CD4-positive, alpha-beta T cell (primary cell): ENCODE results near the gene RPL32. TPM values are rescaled to one million over a fixed set of nuclear protein-coding genes. Genes with fewer than 3 reads are reported as not detected.

ENCODE experiments used
- ATAC-seq: fragments of 200-7000 bp; cut with Tn5 transposase; one replicate; pipeline ENCODE4 v1.10.0; 2022; ENCODE audit warnings: mild to moderate bottlenecking; ENCODE audit not compliant: poor library complexity
- CTCF ChIA-PET: fragments of 350-600 bp; sonication (Branson Sonifier 250); formaldehyde crosslinking; loops from one replicate; lab custom pipeline; 2021; ENCODE audit warnings: antibody characterized with exemption, inconsistent platforms; lab: Charles Lee
- POLR2A ChIA-PET: fragments of 350-600 bp; sonication (Branson Sonifier 250); formaldehyde crosslinking; loops from one replicate; lab custom pipeline; 2021; ENCODE audit warnings: antibody characterized with exemption, inconsistent platforms; lab: Charles Lee
- DNase-seq, 14 experiments: peaks; one replicate each; pipeline ENCODE4 v3.0.0-alpha.2; 2013 to 2020; ENCODE audit warnings: mixed read lengths in 2 of 14
- H3K27ac ChIP-seq, 2 donors: one replicate each; pipeline versions ENCODE4 v1.5.1 to v1.7.0; 2013; ENCODE audit warnings: low read length in 2 of 2, low read depth in 1 of 2, mild to moderate bottlenecking in 1 of 2
- H3K27me3 ChIP-seq, 2 experiments: 1 replicate in 1 of 2; 2 replicates in 1 of 2; pipeline versions ENCODE4 v1.6.1 to v1.7.0; 2013; ENCODE audit warnings: low read length in 2 of 2, control low read depth in 1 of 2, mild to moderate bottlenecking in 1 of 2, moderate library complexity in 1 of 2; ENCODE audit not compliant: insufficient read depth in 2 of 2, control insufficient read depth in 1 of 2
- H3K36me3 ChIP-seq: one replicate; pipeline ENCODE4 v1.6.1; 2013; ENCODE audit warnings: low read length, control low read depth; ENCODE audit not compliant: insufficient read depth
- H3K4me1 ChIP-seq: one replicate; pipeline ENCODE4 v1.6.1; 2013; ENCODE audit warnings: low read length, control low read depth; ENCODE audit not compliant: insufficient read depth
- H3K4me3 ChIP-seq: one replicate; pipeline ENCODE4 v1.5.1; 2013; ENCODE audit warnings: mild to moderate bottlenecking, low read length, moderate library complexity
- H3K9me3 ChIP-seq, 2 experiments: 1 replicate in 1 of 2; 2 replicates in 1 of 2; pipeline versions ENCODE4 v1.6.1 to v1.7.0; 2013; ENCODE audit warnings: low read length in 2 of 2, mild to moderate bottlenecking in 2 of 2, control low read depth in 1 of 2, moderate library complexity in 1 of 2; ENCODE audit not compliant: control insufficient read depth in 1 of 2, insufficient read depth in 1 of 2
- H3K27ac Mint-ChIP-seq: one replicate; pipeline ENCODE4 v1.8.0; 2020; ENCODE audit warnings: mixed read lengths
- H3K27me3 Mint-ChIP-seq: one replicate; pipeline ENCODE4 v1.8.0; 2021; ENCODE audit warnings: mixed read lengths
- H3K36me3 Mint-ChIP-seq: one replicate; pipeline ENCODE4 v1.8.0; 2021; ENCODE audit warnings: low read depth, mixed read lengths
- H3K4me1 Mint-ChIP-seq: one replicate; pipeline ENCODE4 v1.8.0; 2021; ENCODE audit warnings: low read depth, mixed read lengths
- H3K4me3 Mint-ChIP-seq: one replicate; pipeline ENCODE4 v1.8.0; 2020; ENCODE audit warnings: mild to moderate bottlenecking, mixed read lengths
- H3K9me3 Mint-ChIP-seq: one replicate; pipeline ENCODE4 v1.8.0; 2020; ENCODE audit warnings: mixed read lengths
- intact Hi-C, 2 experiments: fragments of 100-400 bp; cut with DNase I in 1 of 2; cut with micrococcal nuclease in 1 of 2; formaldehyde crosslinking; loops; one replicate each; pipeline versions ENCODE4 v1.15.1 to v1.9.0; 2023 to 2025; cut with DNase I, micrococcal nuclease
- total RNA-seq, 174 experiments: library from RNA in 2 of 174; stranded (reverse) in 2 of 174; gene quantifications; one replicate each; pipeline ENCODE4 v1.2.3 and lab custom pipeline; 2021 to 2026
- TF ChIP-seq, protein P1 (sequence below): fragments of 200-600 bp; IDR thresholded peaks from one replicate; pipeline ENCODE4 v1.8.0; 2022; ENCODE audit warnings: antibody characterized with exemption, mild to moderate bottlenecking

The RPL32 gene
- total RNA-seq, 2 experiments from 2014 or later = 4,308 to 4,667 TPM

DNA sequence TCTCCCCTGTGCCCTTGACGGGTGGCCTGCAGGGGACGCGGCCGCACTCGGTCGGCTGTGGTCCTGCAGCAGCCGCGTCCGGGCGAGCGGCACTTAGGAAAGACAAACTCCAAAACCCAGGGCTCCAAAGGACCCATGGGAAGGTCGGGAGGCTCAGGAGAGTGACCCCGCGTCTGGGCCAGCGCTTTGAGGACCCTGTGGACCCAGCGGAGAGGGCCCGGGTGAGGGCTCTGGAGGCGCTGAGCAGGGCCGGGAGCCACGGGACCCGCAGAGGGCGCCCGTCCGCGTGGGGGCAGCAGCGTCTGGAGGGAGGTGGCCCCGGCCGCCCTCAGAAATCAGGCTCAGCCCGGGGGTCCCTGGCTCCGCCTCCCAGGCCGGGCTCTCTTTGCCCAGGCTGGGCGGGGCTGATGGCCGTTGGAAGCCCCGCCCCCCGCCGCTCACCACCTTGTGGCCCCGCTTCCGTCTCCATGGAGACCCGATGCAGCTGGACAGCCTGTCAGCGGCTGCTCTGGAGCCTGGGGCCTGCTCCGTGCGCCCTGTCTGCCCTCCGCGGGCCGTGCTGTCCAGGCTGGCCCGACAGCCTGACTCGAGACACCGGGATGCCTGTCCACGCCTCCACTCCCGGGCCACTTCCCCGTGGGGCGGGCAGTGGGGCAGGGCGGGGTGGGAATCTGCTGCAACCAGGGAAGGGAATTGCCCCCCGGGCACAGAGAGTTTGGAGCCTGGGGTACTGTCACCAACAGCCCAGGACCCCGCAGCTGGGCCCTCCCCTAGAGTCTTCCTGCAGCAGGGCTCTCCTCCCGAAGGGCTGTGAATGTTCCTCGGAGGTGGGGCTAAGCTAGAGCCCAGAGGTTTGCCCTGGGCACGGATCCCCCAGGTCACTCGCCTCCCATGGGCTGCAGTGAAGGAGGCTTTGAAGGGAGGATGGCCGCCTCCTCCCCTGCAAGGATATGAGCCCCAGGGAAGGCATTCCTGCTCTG lies 34.8 kb upstream of the RPL32 start:
- Histone ChIP-seq H3K9me3 (no peaks in the 10 kb centered on the region), H3K36me3 (no peaks in the 10 kb centered on the region), H3K27ac (no peak overlapping the region), H3K27me3 (peaks cover 9 to 10% of the 10 kb centered on the region in 2 experiments), H3K4me1 (peaks cover 10% of the 10 kb centered on the region), H3K4me3 (no peak overlapping the region)
- ChIA-PET CTCF (no interaction called here), POLR2A (no interaction called here)
- intact Hi-C loops = no loop called here
- ATAC-seq = peak; percentile 44
- Mint-ChIP-seq H3K4me3 (no peak overlapping the region), H3K9me3 (no peaks in the 10 kb centered on the region), H3K27me3 (peaks cover 27% of the 10 kb centered on the region), H3K36me3 (no peaks in the 10 kb centered on the region), H3K4me1 (no peaks in the 10 kb centered on the region), H3K27ac (no peak overlapping the region)
- TF ChIP-seq, protein P1, sequence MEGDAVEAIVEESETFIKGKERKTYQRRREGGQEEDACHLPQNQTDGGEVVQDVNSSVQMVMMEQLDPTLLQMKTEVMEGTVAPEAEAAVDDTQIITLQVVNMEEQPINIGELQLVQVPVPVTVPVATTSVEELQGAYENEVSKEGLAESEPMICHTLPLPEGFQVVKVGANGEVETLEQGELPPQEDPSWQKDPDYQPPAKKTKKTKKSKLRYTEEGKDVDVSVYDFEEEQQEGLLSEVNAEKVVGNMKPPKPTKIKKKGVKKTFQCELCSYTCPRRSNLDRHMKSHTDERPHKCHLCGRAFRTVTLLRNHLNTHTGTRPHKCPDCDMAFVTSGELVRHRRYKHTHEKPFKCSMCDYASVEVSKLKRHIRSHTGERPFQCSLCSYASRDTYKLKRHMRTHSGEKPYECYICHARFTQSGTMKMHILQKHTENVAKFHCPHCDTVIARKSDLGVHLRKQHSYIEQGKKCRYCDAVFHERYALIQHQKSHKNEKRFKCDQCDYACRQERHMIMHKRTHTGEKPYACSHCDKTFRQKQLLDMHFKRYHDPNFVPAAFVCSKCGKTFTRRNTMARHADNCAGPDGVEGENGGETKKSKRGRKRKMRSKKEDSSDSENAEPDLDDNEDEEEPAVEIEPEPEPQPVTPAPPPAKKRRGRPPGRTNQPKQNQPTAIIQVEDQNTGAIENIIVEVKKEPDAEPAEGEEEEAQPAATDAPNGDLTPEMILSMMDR = no peak
- DNase-seq = peak in 4 of 14 experiments; percentile 14 to 43 (median 18)

DNA sequence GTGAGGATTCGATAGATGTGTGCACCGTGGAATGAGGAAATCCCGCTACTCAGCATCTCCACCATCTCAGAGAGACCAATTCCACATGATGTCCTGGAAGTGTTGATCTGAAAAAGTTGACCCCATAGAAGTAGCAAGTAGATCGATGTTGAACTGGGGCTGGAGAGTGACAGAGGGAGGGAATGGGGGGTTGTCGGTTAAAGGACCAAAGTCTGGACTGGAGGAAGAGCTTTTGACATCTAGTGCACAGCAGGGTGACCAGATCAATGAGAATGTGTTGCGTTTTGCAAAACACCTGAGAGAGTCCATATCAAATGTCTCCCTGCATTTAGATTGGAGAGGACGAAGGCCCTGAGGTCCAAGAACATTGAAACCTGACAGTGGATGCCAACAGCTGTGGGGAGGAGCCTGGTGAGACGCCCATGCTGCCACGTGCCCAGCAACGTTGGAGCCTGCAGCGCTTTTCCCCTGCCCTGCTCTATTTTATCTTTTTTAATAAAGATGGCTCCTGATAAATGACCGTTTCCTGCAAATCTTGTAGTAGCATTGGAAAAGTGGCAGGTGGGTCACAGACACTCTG lies 30.1 kb upstream of the RPL32 start:
- Histone ChIP-seq H3K4me3 (no peak overlapping the region), H3K9me3 (peaks cover 0 to 4% of the 10 kb centered on the region in 2 experiments), H3K4me1 (peaks cover 36% of the 10 kb centered on the region), H3K36me3 (no peaks in the 10 kb centered on the region), H3K27me3 (peaks cover 19 to 24% of the 10 kb centered on the region in 2 experiments), H3K27ac (no peak overlapping the region)
- no peak overlapping the region for H3K27ac Mint-ChIP-seq
- H3K27me3 Mint-ChIP-seq = peaks cover 57% of the 10 kb centered on the region
- peaks cover 14% of the 10 kb centered on the region for H3K4me1 Mint-ChIP-seq
- intact Hi-C loops = no loop called here
- ATAC-seq = no peak
- ChIA-PET POLR2A (interaction anchor here (0.6 kb wide), 1 partner anchor 151 kb away, joined by 3 read pairs; no protein-coding TSS in a partner anchor), CTCF (interaction anchor here (1.5 kb wide), 1 partner anchor 30 kb away, joined by 4 read pairs; the partner anchor contains the start of gene RPL32)
- H3K9me3 Mint-ChIP-seq = no peaks in the 10 kb centered on the region
- DNase-seq = no peak
- H3K4me3 Mint-ChIP-seq = no peak overlapping the region
- TF ChIP-seq, protein P1 = no peak
- H3K36me3 Mint-ChIP-seq = no peaks in the 10 kb centered on the region

DNA sequence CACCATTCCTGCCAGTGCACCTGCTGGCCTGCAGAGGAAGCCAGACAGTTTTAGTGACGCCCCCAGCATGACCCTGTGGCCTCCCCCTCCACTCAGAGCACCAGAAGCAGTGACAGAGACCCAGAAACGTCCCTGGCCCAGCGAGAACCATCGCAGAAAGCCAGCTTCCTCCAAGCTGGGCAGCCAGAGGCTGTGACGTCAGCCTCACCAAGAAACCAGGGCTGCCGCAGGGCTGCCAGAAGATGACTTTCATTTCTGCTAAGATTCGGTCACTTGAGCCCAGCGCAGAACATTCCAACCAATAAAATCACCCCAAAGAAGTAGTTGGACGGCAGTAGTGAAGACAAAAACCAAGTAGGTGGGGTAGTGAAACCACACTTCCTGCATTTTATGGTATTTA lies 29.6 kb upstream of the RPL32 start:
- H3K27me3 Mint-ChIP-seq = peaks cover 57% of the 10 kb centered on the region
- ChIA-PET CTCF (interaction anchor here (1.5 kb wide), 1 partner anchor 29 kb away, joined by 4 read pairs; the partner anchor contains the start of gene RPL32), POLR2A (interaction anchor here (0.6 to 0.7 kb wide), 2 partner anchors 109 to 150 kb away, joined by 3 read pairs; no protein-coding TSS in a partner anchor)
- H3K36me3 Mint-ChIP-seq = no peaks in the 10 kb centered on the region
- ATAC-seq = no peak
- DNase-seq = peak in 4 of 14 experiments; percentile 27 to 67 (median 60)
- Histone ChIP-seq H3K9me3 (peaks cover 0 to 5% of the 10 kb centered on the region in 2 experiments), H3K27me3 (peaks cover 19 to 24% of the 10 kb centered on the region in 2 experiments), H3K4me1 (peaks cover 30% of the 10 kb centered on the region), H3K4me3 (no peak overlapping the region), H3K36me3 (no peaks in the 10 kb centered on the region), H3K27ac (no peak overlapping the region)
- intact Hi-C loops = no loop called here
- peak overlapping the region; percentile 2 for H3K4me3 Mint-ChIP-seq
- peaks cover 14% of the 10 kb centered on the region for H3K4me1 Mint-ChIP-seq
- H3K27ac Mint-ChIP-seq = no peak overlapping the region
- TF ChIP-seq, protein P1 = no peak
- H3K9me3 Mint-ChIP-seq = no peaks in the 10 kb centered on the region
